OCI-LY3 (cell line): ENCODE measurements around the gene GDF15.
"Not testable (repeated sequence)": the region's sequence is repeated elsewhere in the genome, so short reads cannot be mapped to it uniquely, and the experiment has no call there.

Experiments used
- H2AFZ ChIP-seq: fragments of 200-600, 300-600 bp; shearing (Covaris generic); 2 replicates; pipeline ENCODE4 v1.6.0; 2014; ENCODE audit warnings: antibody characterized with exemption, low read depth, low read length
- H3K27ac ChIP-seq: fragments of 200-600, 300-600 bp; sonication (generic); 2 replicates; pipeline ENCODE4 v1.5.1; 2014; ENCODE audit warnings: mild to moderate bottlenecking, low read length, moderate library complexity, mixed read lengths
- H3K27me3 ChIP-seq: fragments of 200-600, 300-600 bp; sonication (generic); 2 replicates; pipeline ENCODE4 v1.6.1; 2014; ENCODE audit warnings: low read depth, low read length, mixed read lengths
- H3K36me3 ChIP-seq: fragments of 200-600, 300-600 bp; sonication (generic); replicated peaks from 2 replicates; pipeline ENCODE3; 2014; ENCODE audit warnings: low read depth, low read length, mixed read lengths
- H3K4me1 ChIP-seq: fragments of 300-600, 200-600 bp; sonication (generic); 2 replicates; pipeline ENCODE4 v1.6.1; 2014; ENCODE audit warnings: low read length, mixed read lengths
- H3K4me2 ChIP-seq: fragments of 200-600, 300-600 bp; sonication (generic); 2 replicates; pipeline ENCODE4 v1.6.1; 2014; ENCODE audit warnings: low read length, mixed read lengths
- H3K4me3 ChIP-seq: fragments of 300-600, 200-600 bp; sonication (generic); 2 replicates; pipeline ENCODE4 v1.5.1; 2014; ENCODE audit warnings: antibody characterized with exemption, mild to moderate bottlenecking, low read length, moderate library complexity
- H3K79me2 ChIP-seq: fragments of 300-600, 200-600 bp; shearing (Covaris generic); 2 replicates; pipeline ENCODE4 v1.6.1; 2014; ENCODE audit warnings: mild to moderate bottlenecking, low read length, mixed read lengths
- H3K9ac ChIP-seq: fragments of 300-600, 200-600 bp; shearing (Covaris generic); 2 replicates; pipeline ENCODE4 v1.6.0; 2014; ENCODE audit warnings: mild to moderate bottlenecking, low read length, moderate library complexity
- H3K9me3 ChIP-seq: fragments of 200-600, 300-600 bp; shearing (Covaris generic); 2 replicates; pipeline ENCODE4 v1.6.1; 2014; ENCODE audit warnings: low read length, mixed read lengths; ENCODE audit not compliant: insufficient read depth
- H4K20me1 ChIP-seq: fragments of 200-600, 300-600 bp; sonication (generic); 2 replicates; pipeline ENCODE4 v1.6.1; 2016; ENCODE audit warnings: low read length, mixed read lengths; ENCODE audit not compliant: insufficient read depth
- CTCF ChIP-seq: fragments of 200-600, 300-600 bp; sonication (generic); IDR thresholded peaks from 2 replicates; pipeline ENCODE4 v1.5.1; 2014; ENCODE audit warnings: antibody characterized with exemption, low read length, low read depth
- EZH2phosphoT487 ChIP-seq: fragments of 200-600 bp; shearing (Covaris generic); IDR thresholded peaks from 2 replicates; pipeline ENCODE4 v1.6.1; 2018; ENCODE audit warnings: antibody characterized with exemption, mixed run types, low read depth

GDF15 gene

GRCh38 chr19:18345296-18345695, 40.7 kb upstream of the GDF15 start:
- Histone ChIP-seq H3K27me3 (no peaks in the 10 kb centered on the region), H3K4me3 (no peak overlapping the region), H4K20me1 (no peaks in the 10 kb centered on the region), H3K79me2 (no peaks in the 10 kb centered on the region), H3K9me3 (no peaks in the 10 kb centered on the region), H3K27ac (no peak overlapping the region), H3K36me3 (peaks cover under 1% of the 10 kb centered on the region), H3K4me1 (peaks cover 7% of the 10 kb centered on the region), H3K9ac (no peak overlapping the region), H2AFZ (no peak overlapping the region), H3K4me2 (no peak overlapping the region)
- TF ChIP-seq EZH2phosphoT487 (no peak), CTCF (no peak)

GRCh38 chr19:18346091-18346490, 39.9 kb upstream of the GDF15 start:
- no peaks in the 10 kb centered on the region for H3K27me3 ChIP-seq
- no peak overlapping the region for H3K27ac ChIP-seq
- peaks cover 3% of the 10 kb centered on the region for H3K36me3 ChIP-seq
- H3K9ac ChIP-seq: no peak overlapping the region
- H4K20me1 ChIP-seq: no peaks in the 10 kb centered on the region
- no peaks in the 10 kb centered on the region for H3K79me2 ChIP-seq
- H3K4me2 ChIP-seq: no peak overlapping the region
- TF ChIP-seq CTCF (no peak), EZH2phosphoT487 (no peak)
- no peaks in the 10 kb centered on the region for H3K9me3 ChIP-seq
- H2AFZ ChIP-seq: no peak overlapping the region
- no peak overlapping the region for H3K4me3 ChIP-seq
- H3K4me1 ChIP-seq: peaks cover 7% of the 10 kb centered on the region

GRCh38 chr19:18348171-18348570, 37.8 kb upstream of the GDF15 start:
- no peaks in the 10 kb centered on the region for H3K9me3 ChIP-seq
- H3K27me3 ChIP-seq: no peaks in the 10 kb centered on the region
- no peak overlapping the region for H3K4me2 ChIP-seq
- H3K4me3 ChIP-seq: no peak overlapping the region
- H3K27ac ChIP-seq: no peak overlapping the region
- H3K9ac ChIP-seq: no peak overlapping the region
- no peaks in the 10 kb centered on the region for H3K79me2 ChIP-seq
- no peaks in the 10 kb centered on the region for H4K20me1 ChIP-seq
- peaks cover 3% of the 10 kb centered on the region; the same call in 1 of the 2 replicates for H3K4me1 ChIP-seq
- TF ChIP-seq EZH2phosphoT487: no peak
- no peak for TF ChIP-seq CTCF
- H3K36me3 ChIP-seq: peaks cover 3% of the 10 kb centered on the region
- no peak overlapping the region for H2AFZ ChIP-seq

- not testable (repeated sequence) for H3K4me2 ChIP-seq, H3K27ac ChIP-seq, H3K36me3 ChIP-seq, H2AFZ ChIP-seq, H3K4me3 ChIP-seq, H3K9me3 ChIP-seq, H4K20me1 ChIP-seq, H3K27me3 ChIP-seq, H3K9ac ChIP-seq, H3K4me1 ChIP-seq, H3K79me2 ChIP-seq
These were observed 37.1 kb upstream of the GDF15 start for GRCh38 chr19:18348818-18349339.
